Measurements from ENCODE around the gene COX5A.
"Not testable (repeated sequence)": the region's sequence is repeated elsewhere in the genome, so short reads cannot be mapped to it uniquely, and the experiment has no call there.

The COX5A gene

GRCh38 chr15:74955796-74956647 lies 18.1 kb upstream of the COX5A start:
- in situ Hi-C loops (cut with MboI; ENCODE audit: low sequenced_read_pairs), result no loop called here

DNA sequence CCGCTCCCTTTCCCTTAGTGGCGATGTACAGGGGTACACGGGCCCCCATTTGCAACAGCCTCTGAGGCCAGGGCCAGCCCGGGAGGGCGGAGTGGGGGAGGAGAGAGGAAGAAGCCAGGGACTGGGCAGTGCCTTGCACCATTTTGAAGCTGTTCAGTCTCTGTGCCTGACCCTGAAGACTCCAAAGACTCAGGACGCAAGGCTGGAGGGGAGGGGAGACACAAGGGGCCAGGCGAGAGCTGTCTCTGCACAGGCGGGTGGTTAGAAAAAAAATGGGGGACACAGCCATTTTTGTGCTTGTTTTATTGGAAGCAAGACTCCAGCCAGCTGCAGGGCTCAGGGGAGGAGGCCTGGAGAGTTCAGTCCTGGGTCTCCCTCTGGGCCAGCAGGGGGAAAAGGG lies 17.1 kb upstream of the COX5A start:
- in situ Hi-C loops (cut with MboI; ENCODE audit: low sequenced_read_pairs), result no loop called here

DNA sequence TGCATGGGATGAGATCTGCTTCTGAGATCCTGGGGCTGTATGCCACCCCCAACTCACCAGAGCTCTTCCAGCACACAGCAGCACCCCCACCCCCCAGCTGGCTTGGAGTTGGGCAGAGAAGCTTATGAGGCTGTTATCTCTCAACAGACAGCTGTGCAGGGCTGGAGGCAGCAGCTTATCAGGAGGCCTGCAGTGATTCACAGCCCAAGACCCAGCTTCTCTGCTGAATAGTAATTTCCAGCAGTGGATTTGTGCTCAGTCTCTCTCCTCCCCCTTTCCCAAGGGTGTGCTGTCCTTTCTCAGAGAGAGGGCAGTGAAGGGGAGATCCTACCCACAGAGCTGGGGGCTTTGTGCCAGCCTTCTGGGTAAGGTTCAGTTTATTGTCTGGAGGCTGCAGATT lies 16.6 kb upstream of the COX5A start:
- in situ Hi-C loops (cut with MboI; ENCODE audit: low sequenced_read_pairs), result no loop called here

DNA sequence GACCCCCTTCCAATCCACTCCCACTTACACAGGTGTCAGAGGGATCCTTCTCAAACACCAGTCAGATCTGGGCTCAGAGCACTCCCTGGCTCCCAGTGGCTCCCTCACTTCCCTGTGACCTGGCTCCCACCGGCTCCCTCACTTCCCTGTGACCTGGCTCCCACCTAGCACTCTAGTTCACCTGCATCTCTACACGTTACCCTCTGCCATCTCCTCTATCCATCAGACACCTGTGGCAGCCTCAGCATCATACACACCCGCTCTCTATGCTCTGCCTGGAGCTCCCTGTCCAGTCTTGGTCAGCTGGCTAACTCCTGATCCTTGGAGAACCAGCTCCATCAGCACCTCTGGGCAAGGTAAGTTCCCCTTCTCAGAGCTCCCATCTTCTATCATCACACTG lies 13.1 kb upstream of the COX5A start:
- in situ Hi-C loops (cut with MboI; ENCODE audit: low sequenced_read_pairs), result no loop called here

DNA sequence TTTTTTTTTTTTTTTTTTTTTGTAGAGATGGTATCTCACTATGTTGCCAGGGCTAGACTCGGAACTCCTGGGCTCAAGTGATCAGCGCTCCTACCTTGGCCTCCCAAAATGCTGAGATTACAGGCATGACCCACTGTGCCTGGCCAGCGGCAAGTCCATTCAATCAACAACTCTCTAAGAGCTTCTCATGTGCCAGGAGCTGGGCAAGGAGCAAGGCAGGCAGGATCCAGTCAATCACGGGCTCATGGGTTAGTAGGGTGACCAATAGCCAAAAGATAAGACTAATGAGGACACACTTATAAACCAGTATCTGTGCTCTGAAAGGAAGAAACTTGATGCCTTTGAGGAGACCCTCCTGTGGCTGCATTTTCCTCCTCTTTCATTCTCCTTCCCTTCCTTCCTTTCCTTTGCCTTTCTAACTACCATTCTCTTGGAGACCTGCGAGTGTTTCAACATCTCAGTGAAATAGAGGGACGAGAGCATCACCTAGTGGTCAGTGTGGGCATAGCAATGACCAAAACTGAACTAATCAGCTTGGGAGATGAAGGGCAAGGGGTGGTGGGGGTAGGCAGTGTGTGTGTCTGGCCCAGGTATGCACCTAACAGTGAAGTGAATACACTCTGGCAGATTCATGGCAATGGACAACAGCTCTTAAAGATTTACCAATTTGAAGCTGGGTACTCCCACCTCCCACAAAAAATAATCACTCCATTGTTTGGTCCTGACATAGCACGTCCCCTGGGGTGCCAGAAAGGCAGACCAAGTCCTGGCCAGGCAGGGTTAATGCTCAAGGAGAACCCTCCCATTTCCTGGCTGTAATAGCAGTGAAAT lies 12.4 kb upstream of the COX5A start:
- in situ Hi-C loops (cut with MboI; ENCODE audit: low sequenced_read_pairs), result no loop called here

GRCh38 chr15:74937272-74937589 lies 642 bp downstream of the COX5A start:
- in situ Hi-C loops (cut with MboI; ENCODE audit: low sequenced_read_pairs), result no loop called here

DNA sequence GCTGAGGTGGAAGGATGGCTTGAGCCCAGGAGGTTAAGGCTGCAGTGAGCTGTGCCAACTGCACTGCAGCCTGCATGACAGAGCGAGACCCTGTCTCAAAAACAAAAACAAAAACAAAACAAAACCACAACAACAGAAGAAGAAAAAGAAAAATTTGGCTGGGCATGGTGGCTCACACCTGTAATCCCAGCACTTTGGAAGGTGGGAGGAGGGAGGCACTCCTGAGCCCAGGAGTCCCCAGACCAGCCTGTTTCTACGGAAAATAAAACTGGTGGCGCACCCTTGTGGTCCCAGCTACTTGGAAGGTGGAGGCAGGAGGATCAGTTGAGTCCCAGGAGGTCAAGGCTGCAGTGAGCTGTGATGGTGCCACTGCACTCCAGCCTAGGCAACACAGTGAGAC lies 2.7 kb downstream of the COX5A start:
- in situ Hi-C loops (cut with MboI; ENCODE audit: low sequenced_read_pairs), result not testable (repeated sequence)

DNA sequence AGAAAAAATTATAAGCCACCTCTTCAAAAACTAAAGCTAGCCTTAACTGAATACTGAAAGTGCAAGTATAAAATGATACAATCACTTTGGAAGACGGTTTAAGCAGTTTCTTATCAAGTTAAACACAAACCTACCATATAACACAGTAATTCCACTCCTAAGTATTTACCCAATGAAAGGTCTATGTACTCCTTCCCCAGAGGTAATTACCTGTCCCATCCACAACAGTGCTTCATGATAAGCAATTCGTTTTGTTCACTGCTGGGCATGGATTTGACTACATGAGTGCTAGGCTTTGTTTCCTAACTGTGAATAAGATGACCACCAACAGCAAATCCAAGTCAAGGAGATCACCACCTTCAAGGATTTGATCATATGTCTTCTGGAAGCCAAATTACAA lies 4.3 kb downstream of the COX5A start:
- in situ Hi-C loops (cut with MboI; ENCODE audit: low sequenced_read_pairs), result no loop called here

DNA sequence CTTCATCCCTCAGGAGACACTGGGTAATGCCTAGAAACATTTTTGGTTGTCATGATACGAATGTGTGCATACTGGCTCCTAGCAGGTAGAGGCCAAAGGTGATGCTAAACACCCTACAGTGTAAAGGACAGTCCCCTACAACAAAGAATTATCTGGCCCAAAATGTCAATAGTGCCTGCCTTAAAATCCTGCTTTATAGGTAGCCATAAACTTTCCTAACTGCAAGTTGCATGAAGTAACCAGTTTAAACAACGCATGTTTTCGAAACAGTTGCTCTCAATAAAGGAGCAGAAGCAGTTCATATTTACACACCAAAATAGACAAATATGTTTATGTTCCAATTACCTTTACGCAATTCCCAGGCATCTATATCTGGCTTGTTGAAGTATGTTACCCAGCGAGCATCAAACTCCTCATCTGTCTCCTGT lies 9.1 kb downstream of the COX5A start:
- in situ Hi-C loops (cut with MboI; ENCODE audit: low sequenced_read_pairs), result no loop called here

- in situ Hi-C loops (cut with MboI; ENCODE audit: low sequenced_read_pairs), result no loop called here
Observed at GRCh38 chr15:74924525-74924924, 13.3 kb downstream of the COX5A start.

DNA sequence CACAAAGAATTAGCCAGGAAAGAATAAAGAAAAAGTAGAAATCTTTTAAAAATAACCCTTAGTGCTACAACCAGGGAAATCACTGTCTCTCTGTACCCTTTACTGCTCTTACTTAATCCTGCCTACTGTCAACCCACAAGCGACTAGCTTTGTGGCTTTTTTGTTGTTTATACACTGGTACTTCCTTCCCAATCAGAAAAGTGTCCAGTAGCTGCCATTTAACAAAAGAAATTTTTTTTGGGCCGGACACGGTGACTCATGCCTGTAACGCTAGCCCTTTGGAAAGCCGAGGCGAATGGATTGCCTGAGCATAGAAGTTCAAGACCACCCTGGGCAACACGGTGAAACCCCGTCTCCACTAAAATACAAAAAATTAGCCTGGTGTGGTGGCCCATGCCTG lies 17.4 kb downstream of the COX5A start:
- in situ Hi-C loops (cut with MboI; ENCODE audit: low sequenced_read_pairs), result no loop called here

- in situ Hi-C loops (cut with MboI; ENCODE audit: low sequenced_read_pairs), result no loop called here
Observed at GRCh38 chr15:74917676-74918075, 20.2 kb downstream of the COX5A start.

- in situ Hi-C loops (cut with MboI; ENCODE audit: low sequenced_read_pairs), result not testable (repeated sequence)
Observed at GRCh38 chr15:74913799-74914198, 24.1 kb downstream of the COX5A start.

- in situ Hi-C loops (cut with MboI; ENCODE audit: low sequenced_read_pairs), result no loop called here
Observed at GRCh38 chr15:74913041-74913440, 24.8 kb downstream of the COX5A start.

- in situ Hi-C loops (cut with MboI; ENCODE audit: low sequenced_read_pairs), result no loop called here
Observed at GRCh38 chr15:74908635-74909034, 29.2 kb downstream of the COX5A start.

DNA sequence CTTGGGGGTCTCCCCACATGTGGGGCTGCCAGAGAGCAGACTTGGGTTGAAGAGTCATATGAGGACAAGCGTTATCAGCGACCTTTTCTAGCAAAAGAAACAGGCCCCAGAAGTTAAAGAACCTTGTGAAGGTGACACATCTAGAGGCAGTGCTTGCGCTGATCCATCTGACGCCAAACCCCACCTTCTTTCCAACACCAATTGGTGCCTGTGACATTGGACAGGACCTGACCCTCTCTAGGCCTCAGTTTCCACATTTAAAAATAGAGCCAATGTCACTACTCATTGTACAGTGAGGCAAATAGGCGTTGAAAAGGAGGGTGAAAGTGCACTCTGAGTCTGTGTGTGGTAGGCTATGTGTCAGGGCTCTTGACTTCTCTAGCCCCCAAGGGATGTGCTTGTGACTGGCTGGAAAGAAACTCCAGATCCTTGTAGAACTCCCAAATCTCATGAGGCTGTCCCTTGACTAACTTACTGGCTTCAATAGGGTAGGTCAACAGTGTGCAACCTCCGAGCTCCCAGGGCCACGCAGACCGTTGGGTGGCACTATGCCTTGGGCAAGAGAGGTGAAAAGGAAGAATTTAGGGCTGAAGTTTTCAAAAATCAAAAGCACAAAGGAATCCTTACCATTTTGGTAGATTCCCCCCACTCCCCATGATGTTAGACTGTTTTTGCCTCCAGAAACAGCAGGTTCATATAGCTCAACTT lies 30.6 kb downstream of the COX5A start:
- in situ Hi-C loops (cut with MboI; ENCODE audit: low sequenced_read_pairs), result no loop called here

DNA sequence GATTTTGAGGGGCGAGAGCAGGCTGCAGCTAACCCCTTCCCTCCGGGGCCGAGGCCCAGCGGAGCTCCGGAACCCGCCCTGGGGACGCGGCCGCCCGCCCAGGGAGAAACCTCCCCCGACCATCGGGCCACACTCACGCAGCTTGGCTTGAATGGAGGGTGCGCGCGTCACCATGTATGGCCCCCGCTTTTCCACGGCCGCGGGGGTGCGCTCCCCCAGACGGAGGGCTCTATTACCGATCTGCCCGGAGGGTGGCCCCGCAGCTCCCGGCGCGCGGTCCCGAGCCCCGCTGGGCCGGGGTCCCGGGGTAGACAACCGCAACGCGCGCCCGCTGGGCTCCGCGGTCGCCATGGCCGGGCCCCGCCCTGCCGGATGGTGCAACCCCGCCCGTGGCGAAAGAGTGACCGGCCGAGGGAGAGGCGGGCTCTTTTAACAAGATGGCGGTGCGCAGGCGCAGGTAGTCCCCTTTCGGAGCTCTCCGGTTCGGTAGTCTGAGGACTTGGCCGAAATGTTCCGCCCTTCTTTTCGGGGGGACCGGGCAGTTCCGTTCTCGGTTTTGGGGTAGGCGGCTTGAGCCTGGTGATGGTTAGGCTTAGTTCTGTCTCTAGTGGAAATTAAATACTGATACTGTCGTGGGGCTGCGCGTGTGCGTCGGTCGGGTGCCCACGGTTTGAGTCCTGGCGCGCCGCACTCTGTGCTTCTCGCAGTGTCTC lies 31.3 kb downstream of the COX5A start, which contains the start of gene FAM219B:
Gene FAM219B (minus strand): TSS at position 402 of the 713 bp plus-strand sequence. CDS start 51 bp downstream, at position 351.
- in situ Hi-C loops (cut with MboI; ENCODE audit: low sequenced_read_pairs), result no loop called here

DNA sequence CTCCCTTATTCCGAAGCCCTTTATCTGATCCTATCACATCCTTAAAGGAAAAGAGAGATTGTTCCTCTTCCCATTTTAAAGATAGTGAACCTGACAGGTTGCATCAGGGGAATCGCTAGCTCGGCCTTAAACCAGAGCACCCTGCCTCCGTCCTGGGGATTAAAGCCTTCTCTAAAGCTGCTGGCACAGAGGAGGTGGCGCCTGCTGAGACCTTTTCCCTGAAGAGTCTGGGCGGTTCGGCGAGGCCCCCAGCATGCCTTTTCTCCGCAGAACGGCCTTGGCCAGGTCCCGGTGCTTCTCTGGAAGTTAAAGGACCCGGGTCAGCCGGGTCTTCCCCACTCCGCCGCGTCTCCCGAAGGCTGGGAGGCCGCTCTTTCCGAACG lies 31.8 kb downstream of the COX5A start:
- in situ Hi-C loops (cut with MboI; ENCODE audit: low sequenced_read_pairs), result no loop called here

GRCh38 chr15:74904190-74904805 lies 33.6 kb downstream of the COX5A start:
- in situ Hi-C loops (cut with MboI; ENCODE audit: low sequenced_read_pairs), result no loop called here

DNA sequence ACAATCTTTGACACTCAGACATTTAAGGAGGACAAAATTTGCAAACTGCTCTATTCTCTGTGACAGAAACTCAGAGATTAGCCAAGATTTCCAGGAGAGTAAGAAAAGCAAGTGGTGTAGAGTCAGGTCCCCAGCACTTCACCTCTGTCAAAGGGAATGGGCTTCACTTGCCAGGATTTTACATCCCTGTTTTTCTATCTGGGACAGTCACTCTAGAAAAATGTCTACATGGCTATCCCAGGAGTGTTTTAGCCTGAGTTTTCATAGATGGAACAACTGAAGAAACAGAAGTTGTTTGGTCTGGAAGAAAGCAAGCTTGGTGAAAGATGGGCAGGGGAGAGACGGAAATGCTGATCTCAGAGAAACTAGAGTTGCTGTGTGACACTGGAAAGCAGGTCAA lies 34.2 kb downstream of the COX5A start:
- in situ Hi-C loops (cut with MboI; ENCODE audit: low sequenced_read_pairs), result no loop called here

Data from HL-60/S4 treated with retinoic acid at 250 ng/mL for 4 days and 3 days (cell line).